ENCODE measurements around the gene ZDHHC16.

DNA sequence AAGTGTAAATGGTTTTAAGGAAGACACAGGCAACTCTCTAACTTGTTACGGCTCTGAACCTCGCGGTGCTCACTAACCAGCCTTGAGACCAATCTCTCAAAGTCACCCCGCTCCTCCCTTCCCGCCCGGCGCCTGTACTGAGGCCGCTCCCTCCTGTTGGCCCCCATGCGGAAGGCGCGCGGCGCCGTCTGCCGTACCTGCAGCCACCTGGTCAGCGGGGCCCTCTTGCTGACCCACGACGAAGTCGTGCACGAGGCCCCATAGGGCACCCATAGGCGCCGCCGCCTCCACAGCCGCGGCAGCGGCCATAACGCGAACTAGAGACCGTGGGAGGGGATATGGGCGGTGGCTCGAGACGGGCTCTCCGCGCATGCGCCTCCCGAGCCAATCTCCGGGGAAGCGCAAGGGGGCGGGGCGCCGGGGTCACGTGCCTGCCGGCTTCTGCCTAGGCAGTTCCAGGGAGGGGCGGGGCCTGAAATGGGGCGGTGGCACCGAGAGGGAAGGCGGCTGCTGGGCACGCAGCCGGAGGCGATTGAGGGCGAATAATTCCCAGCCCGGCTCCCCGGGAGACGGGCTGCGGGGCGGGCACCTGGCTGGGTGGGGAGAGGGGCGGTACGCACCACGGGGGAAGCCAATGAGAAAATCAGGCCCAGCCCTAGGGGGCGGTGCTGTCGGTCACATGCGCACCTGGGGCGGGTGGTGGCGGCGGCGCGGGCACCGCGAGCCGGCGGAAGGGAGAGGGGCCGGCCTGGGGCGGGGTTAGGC lies 52.3 kb downstream of the ZDHHC16 start, which contains the start of gene MMS19:
- TF ChIP-seq, protein P1, sequence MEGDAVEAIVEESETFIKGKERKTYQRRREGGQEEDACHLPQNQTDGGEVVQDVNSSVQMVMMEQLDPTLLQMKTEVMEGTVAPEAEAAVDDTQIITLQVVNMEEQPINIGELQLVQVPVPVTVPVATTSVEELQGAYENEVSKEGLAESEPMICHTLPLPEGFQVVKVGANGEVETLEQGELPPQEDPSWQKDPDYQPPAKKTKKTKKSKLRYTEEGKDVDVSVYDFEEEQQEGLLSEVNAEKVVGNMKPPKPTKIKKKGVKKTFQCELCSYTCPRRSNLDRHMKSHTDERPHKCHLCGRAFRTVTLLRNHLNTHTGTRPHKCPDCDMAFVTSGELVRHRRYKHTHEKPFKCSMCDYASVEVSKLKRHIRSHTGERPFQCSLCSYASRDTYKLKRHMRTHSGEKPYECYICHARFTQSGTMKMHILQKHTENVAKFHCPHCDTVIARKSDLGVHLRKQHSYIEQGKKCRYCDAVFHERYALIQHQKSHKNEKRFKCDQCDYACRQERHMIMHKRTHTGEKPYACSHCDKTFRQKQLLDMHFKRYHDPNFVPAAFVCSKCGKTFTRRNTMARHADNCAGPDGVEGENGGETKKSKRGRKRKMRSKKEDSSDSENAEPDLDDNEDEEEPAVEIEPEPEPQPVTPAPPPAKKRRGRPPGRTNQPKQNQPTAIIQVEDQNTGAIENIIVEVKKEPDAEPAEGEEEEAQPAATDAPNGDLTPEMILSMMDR (IDR thresholded peaks at IDR 0.05), result no peak
- TF ChIP-seq POLR2A (IDR thresholded peaks at IDR 0.05), result no peak

Measured in lower leg skin (tissue), 3 donors.